ENCODE measurements around the gene MSI1.

The MSI1 gene

GRCh38 chr12:120368789-120369602, at the start of gene MSI1:
Gene MSI1 (minus strand): TSS chr12:120369164. CDS start chr12:120369091, 73 bp downstream.
- TF ChIP-seq MAX (IDR thresholded peaks at IDR 0.05) (no peak; the same call in 1 of the 2 replicates), EP300 (IDR thresholded peaks at IDR 0.05; ENCODE audit: borderline replicate concordance) (no peak), YY1 (IDR thresholded peaks at IDR 0.05; ENCODE audit: low read depth) (0 out of 2 replicates have a peak, but pooled peaks have one; percentile 25), ZBTB7A (IDR thresholded peaks at IDR 0.05; ENCODE audit: low read depth) (0 out of 2 replicates have a peak, but pooled peaks have one; percentile 8), REST (IDR thresholded peaks at IDR 0.05; ENCODE audit: low read depth) (no peak), NFIC (IDR thresholded peaks at IDR 0.05) (no peak)

GRCh38 chr12:120417917-120418580, 49.1 kb upstream of the MSI1 start:
- TF ChIP-seq TEAD4 (IDR thresholded peaks at IDR 0.05), result no peak
- TF ChIP-seq RAD21 (IDR thresholded peaks at IDR 0.05; ENCODE audit: low read depth), result no peak
- no peak for TF ChIP-seq EGR1 (IDR thresholded peaks at IDR 0.05)
- no peak for TF ChIP-seq ZBTB7A (IDR thresholded peaks at IDR 0.05; ENCODE audit: low read depth)
- no peak for TF ChIP-seq TCF12 (IDR thresholded peaks at IDR 0.05; ENCODE audit: low read depth)
- no peak for TF ChIP-seq REST (IDR thresholded peaks at IDR 0.05; ENCODE audit: low read depth)
- TF ChIP-seq CEBPB (IDR thresholded peaks at IDR 0.05), result no peak
- TF ChIP-seq FOXM1 (IDR thresholded peaks at IDR 0.05; ENCODE audit: borderline replicate concordance, low read depth), result no peak
- TF ChIP-seq CREB1 (IDR thresholded peaks at IDR 0.05; ENCODE audit: low read depth), result no peak
- TF ChIP-seq TAF1 (IDR thresholded peaks at IDR 0.05; ENCODE audit: low read depth), result no peak

DNA sequence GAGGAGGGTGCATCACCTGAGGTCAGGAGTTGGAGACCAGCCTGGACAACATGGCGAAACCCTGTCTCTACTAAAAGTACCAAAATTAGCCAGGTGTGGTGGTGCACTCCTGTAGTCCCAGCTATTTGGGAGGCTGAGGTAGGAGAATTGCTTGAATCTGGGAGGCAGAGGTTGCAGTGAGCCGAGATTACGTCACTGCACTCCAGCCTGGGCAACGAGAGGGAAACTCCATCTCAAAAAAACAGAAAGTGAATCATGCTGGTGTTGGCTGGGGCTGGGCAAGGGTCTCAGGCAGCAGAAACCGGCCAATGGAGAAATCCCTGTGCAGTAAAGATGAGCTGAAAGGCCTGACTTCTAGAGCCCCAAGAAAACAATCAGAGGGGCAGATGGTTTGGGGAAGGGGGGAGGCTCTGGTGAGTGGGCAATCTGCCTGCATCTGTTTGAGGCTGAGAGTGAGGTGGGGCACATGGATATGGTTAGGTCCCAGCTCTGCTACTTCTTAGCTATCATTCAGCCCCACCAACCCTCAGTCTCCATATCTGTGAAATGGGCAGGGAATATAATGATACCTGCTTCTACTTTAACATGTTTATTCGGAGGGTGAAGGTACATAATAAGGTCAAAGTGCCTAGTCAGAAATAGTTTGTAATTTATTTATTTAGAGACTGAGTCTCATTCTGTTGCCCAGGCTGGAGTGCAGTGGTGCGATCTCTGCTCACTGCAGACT, 47.7 kb upstream of the MSI1 start:
- TF ChIP-seq YY1 (IDR thresholded peaks at IDR 0.05; ENCODE audit: low read depth) (no peak), TEAD4 (IDR thresholded peaks at IDR 0.05) (no peak), EGR1 (IDR thresholded peaks at IDR 0.05) (no peak), CEBPB (IDR thresholded peaks at IDR 0.05) (no peak), CREB1 (IDR thresholded peaks at IDR 0.05; ENCODE audit: low read depth) (no peak), MAX (IDR thresholded peaks at IDR 0.05) (no peak), TCF12 (IDR thresholded peaks at IDR 0.05; ENCODE audit: low read depth) (no peak), REST (IDR thresholded peaks at IDR 0.05; ENCODE audit: low read depth) (no peak), RAD21 (IDR thresholded peaks at IDR 0.05; ENCODE audit: low read depth) (no peak), TAF1 (IDR thresholded peaks at IDR 0.05; ENCODE audit: low read depth) (no peak), ZBTB7A (IDR thresholded peaks at IDR 0.05; ENCODE audit: low read depth) (no peak), EP300 (IDR thresholded peaks at IDR 0.05; ENCODE audit: borderline replicate concordance) (no peak), FOXM1 (IDR thresholded peaks at IDR 0.05; ENCODE audit: borderline replicate concordance, low read depth) (no peak), NFIC (IDR thresholded peaks at IDR 0.05) (no peak)
- TF ChIP-seq, protein P1, sequence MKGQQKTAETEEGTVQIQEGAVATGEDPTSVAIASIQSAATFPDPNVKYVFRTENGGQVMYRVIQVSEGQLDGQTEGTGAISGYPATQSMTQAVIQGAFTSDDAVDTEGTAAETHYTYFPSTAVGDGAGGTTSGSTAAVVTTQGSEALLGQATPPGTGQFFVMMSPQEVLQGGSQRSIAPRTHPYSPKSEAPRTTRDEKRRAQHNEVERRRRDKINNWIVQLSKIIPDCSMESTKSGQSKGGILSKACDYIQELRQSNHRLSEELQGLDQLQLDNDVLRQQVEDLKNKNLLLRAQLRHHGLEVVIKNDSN (IDR thresholded peaks at IDR 0.05), result no peak

All from Ishikawa (cell line).